HL-60/S4 (cell line): ENCODE results near the gene XRN2.
"Not testable (repeated sequence)": the region's sequence is repeated elsewhere in the genome, so short reads cannot be mapped to it uniquely, and the experiment has no call there.

Source experiments
- in situ Hi-C: fragments of 300-500 bp; cut with MboI; formaldehyde crosslinking; loops from 2 replicates; pipeline ENCODE4 v1.14.3; 2022; ENCODE audit warnings: low sequenced_read_pairs

The XRN2 gene

GRCh38 chr20:21344961-21345360 lies 41.8 kb downstream of the XRN2 start:
- in situ Hi-C loops: no loop called here

GRCh38 chr20:21352703-21353102 lies 49.6 kb downstream of the XRN2 start:
- in situ Hi-C loops: no loop called here

- in situ Hi-C loops: no loop called here
These were observed 50.1 kb downstream of the XRN2 start for GRCh38 chr20:21353236-21353635.

GRCh38 chr20:21355981-21356380 lies 52.9 kb downstream of the XRN2 start:
- in situ Hi-C loops: no loop called here

- in situ Hi-C loops: no loop called here
These were observed 53.3 kb downstream of the XRN2 start for GRCh38 chr20:21356386-21356785.

GRCh38 chr20:21357844-21358243 lies 54.7 kb downstream of the XRN2 start:
- in situ Hi-C loops: no loop called here

- in situ Hi-C loops: no loop called here
These were observed 55.6 kb downstream of the XRN2 start for GRCh38 chr20:21358737-21359136.

GRCh38 chr20:21360705-21361104 lies 57.6 kb downstream of the XRN2 start:
- in situ Hi-C loops: no loop called here

- in situ Hi-C loops: no loop called here
These were observed 58.1 kb downstream of the XRN2 start for GRCh38 chr20:21361266-21361665.

- in situ Hi-C loops: no loop called here
These were observed 61.3 kb downstream of the XRN2 start for GRCh38 chr20:21364413-21364812.

- in situ Hi-C loops: no loop called here
These were observed 62.6 kb downstream of the XRN2 start for GRCh38 chr20:21365771-21366170.

GRCh38 chr20:21366273-21366672 lies 63.1 kb downstream of the XRN2 start:
- in situ Hi-C loops: not testable (repeated sequence)

GRCh38 chr20:21368791-21369190 lies 65.7 kb downstream of the XRN2 start:
- in situ Hi-C loops: no loop called here

GRCh38 chr20:21371193-21371592 lies 68.1 kb downstream of the XRN2 start:
- in situ Hi-C loops: no loop called here

GRCh38 chr20:21372016-21372415 lies 68.9 kb downstream of the XRN2 start:
- in situ Hi-C loops: no loop called here

GRCh38 chr20:21373436-21373835 lies 70.3 kb downstream of the XRN2 start:
- in situ Hi-C loops: no loop called here

- in situ Hi-C loops: no loop called here
These were observed 73.5 kb downstream of the XRN2 start for GRCh38 chr20:21376626-21377025.

- in situ Hi-C loops: no loop called here
These were observed 74.6 kb downstream of the XRN2 start for GRCh38 chr20:21377701-21378100.

- in situ Hi-C loops: no loop called here
These were observed 75.1 kb downstream of the XRN2 start for GRCh38 chr20:21378259-21378658.

GRCh38 chr20:21380711-21381110 lies 77.6 kb downstream of the XRN2 start:
- in situ Hi-C loops: no loop called here

GRCh38 chr20:21381619-21382018 lies 78.5 kb downstream of the XRN2 start:
- in situ Hi-C loops: no loop called here

- in situ Hi-C loops: no loop called here
These were observed 81.3 kb downstream of the XRN2 start for GRCh38 chr20:21384308-21384892.

GRCh38 chr20:21386111-21386510 lies 83.0 kb downstream of the XRN2 start:
- in situ Hi-C loops: no loop called here
